ENCODE measurements around the gene HYDIN.
"Not testable (repeated sequence)": the region's sequence is repeated elsewhere in the genome, so short reads cannot be mapped to it uniquely, and the experiment has no call there.

DNA sequence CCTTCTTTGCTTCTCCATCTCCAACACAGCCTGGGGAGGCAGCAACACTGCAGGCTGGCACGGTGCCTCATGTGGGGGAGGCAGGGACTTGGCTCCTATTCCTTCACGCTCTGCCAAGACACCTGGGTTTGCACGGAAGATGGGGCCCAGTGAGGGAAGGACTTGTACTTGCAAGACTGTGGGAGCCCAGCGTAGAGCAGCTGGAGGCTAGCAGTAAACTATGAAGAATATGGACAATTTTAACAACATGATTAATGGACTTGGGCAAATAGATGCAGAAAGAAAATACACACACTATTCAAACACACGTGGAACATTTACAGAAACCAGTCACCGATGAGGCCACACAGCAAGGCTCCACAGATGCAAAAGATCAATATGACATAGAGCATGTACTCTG is 308.4 kb downstream of the HYDIN start:
- not testable (repeated sequence) for TF ChIP-seq CTCF (conservative IDR thresholded peaks at IDR 0.05; ENCODE audit: low read length); EZH2phosphoT487 (IDR thresholded peaks at IDR 0.05; ENCODE audit: borderline replicate concordance)

Data from Loucy (cell line).